ENCODE measurements around the gene GP1BB.

- TF ChIP-seq CTCF (IDR thresholded peaks at IDR 0.05) (no peak), POLR2A (IDR thresholded peaks at IDR 0.05) (no peak)
These were observed 27.5 kb downstream of the GP1BB start for GRCh38 chr22:19750507-19751490.
